Astrocyte (in vitro differentiated cells and primary cell): ENCODE measurements around the gene B4GALNT3. TPM values are rescaled to one million over a fixed set of nuclear protein-coding genes. Genes with fewer than 3 reads are reported as not detected.
A peak's percentile ranks its signal among the peaks of the same experiment; 100 is the strongest.

Source experiments
- DNase-seq: peaks from one replicate; pipeline ENCODE4 v3.0.0-alpha.2; 2010; ENCODE audit warnings: low read depth
- FAIRE-seq: peaks from 2 replicates; lab custom pipeline; 2011; peaks lifted over from hg19 to GRCh38; lab: Jason Lieb, UNC
- H2AFZ ChIP-seq: 2 replicates; pipeline ENCODE4 v1.6.0; 2012; ENCODE audit warnings: low read depth, low read length, inconsistent platforms
- H3K27ac ChIP-seq: 2 replicates; pipeline ENCODE4 v1.5.1; 2011; ENCODE audit warnings: low read depth, low read length, inconsistent platforms
- H3K27me3 ChIP-seq: 2 replicates; pipeline ENCODE4 v1.6.0; 2011; ENCODE audit warnings: low read length, inconsistent platforms; ENCODE audit not compliant: insufficient read depth
- H3K36me3 ChIP-seq: 2 replicates; pipeline ENCODE4 v1.5.1; 2011; ENCODE audit warnings: low read length, inconsistent platforms; ENCODE audit not compliant: insufficient read depth
- H3K4me1 ChIP-seq: 2 replicates; pipeline ENCODE4 v1.5.1; 2011; ENCODE audit warnings: low read length, inconsistent platforms; ENCODE audit not compliant: insufficient read depth
- H3K4me2 ChIP-seq: 2 replicates; pipeline ENCODE4 v1.6.0; 2012; ENCODE audit warnings: low read length, inconsistent platforms
- H3K4me3 ChIP-seq: 2 replicates; pipeline ENCODE4 v1.5.1; 2011; ENCODE audit warnings: low read depth, mild to moderate bottlenecking, low read length, inconsistent platforms; ENCODE audit not compliant: insufficient read depth
- H3K79me2 ChIP-seq: 2 replicates; pipeline ENCODE4 v1.6.0; 2012; ENCODE audit warnings: mild to moderate bottlenecking, low read length, inconsistent platforms; ENCODE audit not compliant: insufficient read depth
- H3K9ac ChIP-seq: 2 replicates; pipeline ENCODE4 v1.6.0; 2012; ENCODE audit warnings: mild to moderate bottlenecking, low read length, inconsistent platforms
- H3K9me3 ChIP-seq: 2 replicates; pipeline ENCODE4 v1.5.1; 2012; ENCODE audit warnings: low read depth, mild to moderate bottlenecking, low read length, inconsistent platforms; ENCODE audit not compliant: insufficient read depth
- H4K20me1 ChIP-seq: 2 replicates; pipeline ENCODE4 v1.6.0; 2012; ENCODE audit warnings: low read length, inconsistent platforms; ENCODE audit not compliant: insufficient read depth
- H3K27ac Mint-ChIP-seq: one replicate; pipeline ENCODE4 v1.8.0; 2021; ENCODE audit warnings: mild to moderate bottlenecking, mixed read lengths; ENCODE audit not compliant: unreplicated experiment
- H3K27me3 Mint-ChIP-seq: one replicate; pipeline ENCODE4 v1.8.0; 2021; ENCODE audit warnings: low read depth, mixed read lengths; ENCODE audit not compliant: unreplicated experiment
- H3K36me3 Mint-ChIP-seq: one replicate; pipeline ENCODE4 v1.8.0; 2021; ENCODE audit warnings: low read depth, mixed read lengths; ENCODE audit not compliant: unreplicated experiment
- H3K4me1 Mint-ChIP-seq: one replicate; pipeline ENCODE4 v1.8.0; 2021; ENCODE audit warnings: low read depth, mixed read lengths; ENCODE audit not compliant: unreplicated experiment
- H3K4me3 Mint-ChIP-seq: one replicate; pipeline ENCODE4 v1.8.0; 2021; ENCODE audit warnings: mild to moderate bottlenecking, moderate library complexity, mixed read lengths; ENCODE audit not compliant: unreplicated experiment
- H3K9me3 Mint-ChIP-seq: one replicate; pipeline ENCODE4 v1.8.0; 2021; ENCODE audit warnings: mild to moderate bottlenecking, mixed read lengths; ENCODE audit not compliant: unreplicated experiment
- CTCF ChIP-seq: IDR thresholded peaks from 2 replicates; pipeline ENCODE4 v1.5.1; 2011; ENCODE audit warnings: low read depth, mild to moderate bottlenecking, inconsistent platforms, low read length, moderate library complexity; ENCODE audit not compliant: insufficient read depth
- EZH2 ChIP-seq: IDR thresholded peaks from 2 replicates; pipeline ENCODE4 v1.6.1; 2012; ENCODE audit warnings: mild to moderate bottlenecking, low read length, inconsistent platforms; ENCODE audit not compliant: insufficient read depth
- total RNA-seq: library from RNA; stranded (reverse); gene quantifications from 2 replicates; pipeline ENCODE4 v1.2.1, GENCODE V29; 2021

B4GALNT3 gene
- total RNA-seq, 1 donor from 2014 or later = 3.6 TPM

GRCh38 chr12:457676-458075 is 2.1 kb upstream of the B4GALNT3 start:
- H3K9me3 ChIP-seq = no peaks in the 10 kb centered on the region
- peaks cover 5% of the 10 kb centered on the region for H3K4me1 ChIP-seq
- peaks cover 4% of the 10 kb centered on the region for H4K20me1 ChIP-seq
- Mint-ChIP-seq H3K27me3 (peaks cover 57% of the 10 kb centered on the region), H3K27ac (no peak overlapping the region), H3K9me3 (no peaks in the 10 kb centered on the region), H3K4me3 (no peak overlapping the region), H3K4me1 (no peaks in the 10 kb centered on the region), H3K36me3 (no peaks in the 10 kb centered on the region)
- no peak overlapping the region for H3K4me3 ChIP-seq
- FAIRE-seq (no peak), DNase-seq (no peak)
- no peak overlapping the region for H3K27ac ChIP-seq
- no peaks in the 10 kb centered on the region for H3K36me3 ChIP-seq
- TF ChIP-seq EZH2 (no peak), CTCF (no peak)
- no peak overlapping the region for H3K4me2 ChIP-seq
- H3K27me3 ChIP-seq = peaks cover 52% of the 10 kb centered on the region
- no peak overlapping the region for H2AFZ ChIP-seq
- no peaks in the 10 kb centered on the region for H3K79me2 ChIP-seq
- no peak overlapping the region for H3K9ac ChIP-seq

- peaks cover 62% of the 10 kb centered on the region for H3K27me3 ChIP-seq
- peaks cover 5% of the 10 kb centered on the region for H3K4me1 ChIP-seq
- H3K9ac ChIP-seq = no peak overlapping the region
- no peak for DNase-seq
- Mint-ChIP-seq H3K27me3 (peaks cover 62% of the 10 kb centered on the region), H3K27ac (peak overlapping the region; percentile 38), H3K4me3 (peak overlapping the region; percentile 70), H3K36me3 (no peaks in the 10 kb centered on the region), H3K9me3 (no peaks in the 10 kb centered on the region), H3K4me1 (no peaks in the 10 kb centered on the region)
- no peak overlapping the region for H2AFZ ChIP-seq
- H4K20me1 ChIP-seq = peaks cover 4% of the 10 kb centered on the region
- no peaks in the 10 kb centered on the region for H3K79me2 ChIP-seq
- no peak for FAIRE-seq
- TF ChIP-seq EZH2 (no peak), CTCF (no peak)
- H3K27ac ChIP-seq = no peak overlapping the region
- H3K36me3 ChIP-seq = no peaks in the 10 kb centered on the region
- peak overlapping the region; percentile 79 for H3K4me2 ChIP-seq
- H3K9me3 ChIP-seq = no peaks in the 10 kb centered on the region
- peak overlapping the region; percentile 42 for H3K4me3 ChIP-seq
These were observed 699 bp upstream of the B4GALNT3 start for GRCh38 chr12:459050-459429.

- FAIRE-seq = no peak
- H3K4me2 ChIP-seq = peak overlapping the region; percentile 70
- H3K4me3 ChIP-seq = peak overlapping the region; percentile 28
- Mint-ChIP-seq H3K27ac (peak overlapping the region; percentile 43), H3K4me1 (peaks cover 4% of the 10 kb centered on the region), H3K36me3 (no peaks in the 10 kb centered on the region), H3K4me3 (peak overlapping the region; percentile 84), H3K27me3 (peaks cover 52% of the 10 kb centered on the region), H3K9me3 (no peaks in the 10 kb centered on the region)
- peaks cover 5% of the 10 kb centered on the region for H3K4me1 ChIP-seq
- no peaks in the 10 kb centered on the region for H3K36me3 ChIP-seq
- no peak overlapping the region for H3K27ac ChIP-seq
- no peak for TF ChIP-seq CTCF
- TF ChIP-seq EZH2 = peak; percentile 69
- H3K9me3 ChIP-seq = no peaks in the 10 kb centered on the region
- DNase-seq = no peak
- H3K27me3 ChIP-seq = peaks cover 71% of the 10 kb centered on the region
- H3K79me2 ChIP-seq = no peaks in the 10 kb centered on the region
- peaks cover 4% of the 10 kb centered on the region for H4K20me1 ChIP-seq
- no peak overlapping the region for H2AFZ ChIP-seq
- no peak overlapping the region for H3K9ac ChIP-seq
These were observed 807 bp downstream of the B4GALNT3 start for GRCh38 chr12:460261-461230.
